ENCODE measurements around the gene TAGAP. TPM values are rescaled to one million over a fixed set of nuclear protein-coding genes. Genes with fewer than 3 reads are reported as not detected.
A peak's percentile ranks its signal among the peaks of the same experiment; 100 is the strongest.

The TAGAP gene
- total and polyA plus RNA-seq, 4 experiments from 2014 or later: 160 to 276 (median 188) TPM

GRCh38 chr6:159080217-159080976 is 35.6 kb upstream of the TAGAP start:
- peaks cover 0 to 3% (median 0%) of the 10 kb centered on the region in 8 donors for H3K9me3 Mint-ChIP-seq
- ChIA-PET CTCF (ENCODE audit: partially characterized antibody) (interaction anchor here (1.0 to 1.7 kb wide), 6 partner anchors 16 to 80 kb away, joined by 3 to 11 read pairs (median 4); partner anchors contain the start of gene RSPH3), POLR2A (ENCODE audit: partially characterized antibody) (interaction anchor here (1.0 to 2.1 kb wide), 7 partner anchors 9 to 41 kb away, joined by 3 to 17 read pairs (median 7); partner anchors contain the start of gene TAGAP)
- H3K36me3 Mint-ChIP-seq: no peaks in the 10 kb centered on the region
- peaks cover 18 to 43% (median 29%) of the 10 kb centered on the region in 4 donors for H3K4me1 Mint-ChIP-seq
- Histone ChIP-seq H3K27ac (ENCODE audit: low read depth, low read length) (no peak overlapping the region), H3K36me3 (ENCODE audit: insufficient read depth, low read length) (no peaks in the 10 kb centered on the region), H3K4me3 (ENCODE audit: low read length in 2 of 2) (no peak overlapping the region), H3K27me3 (ENCODE audit: insufficient read depth, low read length) (no peaks in the 10 kb centered on the region), H3K4me1 (ENCODE audit: insufficient read depth, low read length) (peaks cover 22% of the 10 kb centered on the region), H3K9me3 (ENCODE audit: control insufficient read depth in 1 of 2, low read length in 2 of 2) (no peaks in the 10 kb centered on the region)
- DNase-seq: no peak
- no peaks in the 10 kb centered on the region for H3K27me3 Mint-ChIP-seq
- peak overlapping the region in 4 of 7 donors; percentile 4 to 62 (median 24) for H3K27ac Mint-ChIP-seq
- intact Hi-C loops (cut with micrococcal nuclease): no loop called here
- peak overlapping the region in 1 of 8 donors; percentile 33 for H3K4me3 Mint-ChIP-seq

- intact Hi-C loops (cut with micrococcal nuclease): loop anchor here (2.0 kb wide), 2 partner anchors 13 to 17 kb away; no protein-coding TSS in a partner anchor
- peaks cover 0 to 3% (median 0%) of the 10 kb centered on the region in 8 donors for H3K9me3 Mint-ChIP-seq
- Histone ChIP-seq H3K27ac (ENCODE audit: low read depth, low read length) (no peak overlapping the region), H3K27me3 (ENCODE audit: insufficient read depth, low read length) (no peaks in the 10 kb centered on the region), H3K4me3 (ENCODE audit: low read length in 2 of 2) (no peak overlapping the region), H3K9me3 (ENCODE audit: control insufficient read depth in 1 of 2, low read length in 2 of 2) (no peaks in the 10 kb centered on the region), H3K36me3 (ENCODE audit: insufficient read depth, low read length) (no peaks in the 10 kb centered on the region), H3K4me1 (ENCODE audit: insufficient read depth, low read length) (peaks cover 22% of the 10 kb centered on the region)
- ChIA-PET CTCF (ENCODE audit: partially characterized antibody) (interaction anchor here (1.0 to 1.7 kb wide), 5 partner anchors 15 to 36 kb away, joined by 3 to 11 read pairs (median 4); no protein-coding TSS in a partner anchor), POLR2A (ENCODE audit: partially characterized antibody) (interaction anchor here (1.0 to 1.6 kb wide), 5 partner anchors 8 to 40 kb away, joined by 3 to 17 read pairs (median 7); partner anchors contain the start of gene TAGAP)
- H3K27me3 Mint-ChIP-seq: no peaks in the 10 kb centered on the region
- H3K27ac Mint-ChIP-seq: no peak overlapping the region
- DNase-seq: no peak
- H3K36me3 Mint-ChIP-seq: no peaks in the 10 kb centered on the region
- H3K4me3 Mint-ChIP-seq: no peak overlapping the region
- peaks cover 22 to 46% (median 33%) of the 10 kb centered on the region in 4 donors for H3K4me1 Mint-ChIP-seq
These were observed 34.6 kb upstream of the TAGAP start for GRCh38 chr6:159079367-159079766.

- CTCF ChIA-PET (ENCODE audit: partially characterized antibody): interaction anchor here (1.2 to 4.0 kb wide), 2 partner anchors 12 to 13 kb away, joined by 3 to 20 read pairs; no protein-coding TSS in a partner anchor
- POLR2A ChIA-PET (ENCODE audit: partially characterized antibody): interaction anchor here (1.0 to 5.4 kb wide), 4 partner anchors 12 to 33 kb away, joined by 3 to 53 read pairs (median 10); partner anchors contain the start of gene TAGAP
- Histone ChIP-seq H3K9me3 (ENCODE audit: control insufficient read depth in 1 of 2, low read length in 2 of 2) (no peaks in the 10 kb centered on the region), H3K36me3 (ENCODE audit: insufficient read depth, low read length) (no peaks in the 10 kb centered on the region), H3K27me3 (ENCODE audit: insufficient read depth, low read length) (no peaks in the 10 kb centered on the region), H3K27ac (ENCODE audit: low read depth, low read length) (no peak overlapping the region), H3K4me3 (ENCODE audit: low read length in 2 of 2) (no peak overlapping the region), H3K4me1 (ENCODE audit: insufficient read depth, low read length) (peaks cover 22% of the 10 kb centered on the region)
- H3K27ac Mint-ChIP-seq: peak overlapping the region in 4 of 7 donors; percentile 33 to 77 (median 60)
- H3K4me3 Mint-ChIP-seq: peak overlapping the region; percentile 39 to 84 (median 72)
- DNase-seq: no peak
- H3K27me3 Mint-ChIP-seq: peaks cover 3% of the 10 kb centered on the region in 2 donors
- H3K9me3 Mint-ChIP-seq: peaks cover 0 to 3% (median 0%) of the 10 kb centered on the region in 8 donors
- H3K36me3 Mint-ChIP-seq: no peaks in the 10 kb centered on the region
- intact Hi-C loops (cut with micrococcal nuclease): no loop called here
- peaks cover 22 to 46% (median 34%) of the 10 kb centered on the region in 4 donors for H3K4me1 Mint-ChIP-seq
These were observed 32.3 kb upstream of the TAGAP start for GRCh38 chr6:159077123-159077522.

GRCh38 chr6:159075506-159076228 is 30.9 kb upstream of the TAGAP start:
- peak overlapping the region in 1 of 7 donors; percentile 14 for H3K27ac Mint-ChIP-seq
- no peaks in the 10 kb centered on the region for H3K36me3 ChIP-seq (ENCODE audit: insufficient read depth, low read length)
- H3K4me3 ChIP-seq (ENCODE audit: low read length in 2 of 2): no peak overlapping the region
- H3K4me1 ChIP-seq (ENCODE audit: insufficient read depth, low read length): peaks cover 22% of the 10 kb centered on the region
- CTCF ChIA-PET (ENCODE audit: partially characterized antibody): interaction anchor here (4.0 kb wide), 1 partner anchor 11 kb away, joined by 20 read pairs; no protein-coding TSS in a partner anchor
- H3K9me3 Mint-ChIP-seq: peaks cover 0 to 3% (median 0%) of the 10 kb centered on the region in 8 donors
- H3K27me3 Mint-ChIP-seq: peaks cover 3% of the 10 kb centered on the region in 2 donors
- peaks cover 22 to 46% (median 34%) of the 10 kb centered on the region in 4 donors for H3K4me1 Mint-ChIP-seq
- H3K36me3 Mint-ChIP-seq: no peaks in the 10 kb centered on the region
- no peaks in the 10 kb centered on the region for H3K9me3 ChIP-seq (ENCODE audit: control insufficient read depth in 1 of 2, low read length in 2 of 2)
- H3K27ac ChIP-seq (ENCODE audit: low read depth, low read length): no peak overlapping the region
- peak overlapping the region in 1 of 8 donors; percentile 21 for H3K4me3 Mint-ChIP-seq
- no peaks in the 10 kb centered on the region for H3K27me3 ChIP-seq (ENCODE audit: insufficient read depth, low read length)
- no peak for DNase-seq
- intact Hi-C loops (cut with micrococcal nuclease): no loop called here
- POLR2A ChIA-PET (ENCODE audit: partially characterized antibody): interaction anchor here (1.0 to 5.4 kb wide), 3 partner anchors 11 to 38 kb away, joined by 3 to 53 read pairs (median 3); no protein-coding TSS in a partner anchor

- H3K36me3 Mint-ChIP-seq: no peaks in the 10 kb centered on the region
- no peak for DNase-seq
- Histone ChIP-seq H3K27me3 (ENCODE audit: insufficient read depth, low read length) (no peaks in the 10 kb centered on the region), H3K36me3 (ENCODE audit: insufficient read depth, low read length) (no peaks in the 10 kb centered on the region), H3K4me1 (ENCODE audit: insufficient read depth, low read length) (peaks cover 14% of the 10 kb centered on the region), H3K4me3 (ENCODE audit: low read length in 2 of 2) (no peak overlapping the region), H3K9me3 (ENCODE audit: control insufficient read depth in 1 of 2, low read length in 2 of 2) (no peaks in the 10 kb centered on the region), H3K27ac (ENCODE audit: low read depth, low read length) (no peak overlapping the region)
- H3K4me3 Mint-ChIP-seq: no peak overlapping the region
- no peak overlapping the region for H3K27ac Mint-ChIP-seq
- POLR2A ChIA-PET (ENCODE audit: partially characterized antibody): interaction anchor here (1.0 to 5.4 kb wide), 3 partner anchors 10 to 38 kb away, joined by 3 to 53 read pairs (median 3); no protein-coding TSS in a partner anchor
- peaks cover 0 to 3% (median 0%) of the 10 kb centered on the region in 8 donors for H3K9me3 Mint-ChIP-seq
- peaks cover 3% of the 10 kb centered on the region in 2 donors for H3K27me3 Mint-ChIP-seq
- intact Hi-C loops (cut with micrococcal nuclease): no loop called here
- CTCF ChIA-PET (ENCODE audit: partially characterized antibody): interaction anchor here (0.6 to 4.0 kb wide), 2 partner anchors 10 to 35 kb away, joined by 4 to 20 read pairs; no protein-coding TSS in a partner anchor
- peaks cover 18 to 38% (median 30%) of the 10 kb centered on the region in 4 donors for H3K4me1 Mint-ChIP-seq
These were observed 30.1 kb upstream of the TAGAP start for GRCh38 chr6:159074876-159075275.

- H3K27me3 ChIP-seq (ENCODE audit: insufficient read depth, low read length): no peaks in the 10 kb centered on the region
- no peaks in the 10 kb centered on the region for H3K9me3 ChIP-seq (ENCODE audit: control insufficient read depth in 1 of 2, low read length in 2 of 2)
- intact Hi-C loops (cut with micrococcal nuclease): no loop called here
- H3K4me3 ChIP-seq (ENCODE audit: low read length in 2 of 2): no peak overlapping the region
- peaks cover 12% of the 10 kb centered on the region for H3K4me1 ChIP-seq (ENCODE audit: insufficient read depth, low read length)
- POLR2A ChIA-PET (ENCODE audit: partially characterized antibody): interaction anchor here (0.7 to 5.4 kb wide), 3 partner anchors 10 to 30 kb away, joined by 3 to 53 read pairs (median 3); no protein-coding TSS in a partner anchor
- no peak overlapping the region for H3K4me3 Mint-ChIP-seq
- no peaks in the 10 kb centered on the region for H3K36me3 Mint-ChIP-seq
- H3K27me3 Mint-ChIP-seq: peaks cover 3% of the 10 kb centered on the region in 2 donors
- H3K27ac ChIP-seq (ENCODE audit: low read depth, low read length): no peak overlapping the region
- no peaks in the 10 kb centered on the region for H3K36me3 ChIP-seq (ENCODE audit: insufficient read depth, low read length)
- CTCF ChIA-PET (ENCODE audit: partially characterized antibody): interaction anchor here (0.6 to 4.0 kb wide), 3 partner anchors 10 to 36 kb away, joined by 3 to 20 read pairs (median 4); no protein-coding TSS in a partner anchor
- peaks cover 0 to 3% (median 0%) of the 10 kb centered on the region in 8 donors for H3K9me3 Mint-ChIP-seq
- no peak for DNase-seq
- H3K4me1 Mint-ChIP-seq: peaks cover 20 to 37% (median 27%) of the 10 kb centered on the region in 4 donors
- H3K27ac Mint-ChIP-seq: no peak overlapping the region
These were observed 29.4 kb upstream of the TAGAP start for GRCh38 chr6:159074120-159074684.

Measured in CD4-positive, alpha-beta memory T cell (primary cell).